ENCODE data around the gene CSNK2B.

The CSNK2B gene

DNA sequence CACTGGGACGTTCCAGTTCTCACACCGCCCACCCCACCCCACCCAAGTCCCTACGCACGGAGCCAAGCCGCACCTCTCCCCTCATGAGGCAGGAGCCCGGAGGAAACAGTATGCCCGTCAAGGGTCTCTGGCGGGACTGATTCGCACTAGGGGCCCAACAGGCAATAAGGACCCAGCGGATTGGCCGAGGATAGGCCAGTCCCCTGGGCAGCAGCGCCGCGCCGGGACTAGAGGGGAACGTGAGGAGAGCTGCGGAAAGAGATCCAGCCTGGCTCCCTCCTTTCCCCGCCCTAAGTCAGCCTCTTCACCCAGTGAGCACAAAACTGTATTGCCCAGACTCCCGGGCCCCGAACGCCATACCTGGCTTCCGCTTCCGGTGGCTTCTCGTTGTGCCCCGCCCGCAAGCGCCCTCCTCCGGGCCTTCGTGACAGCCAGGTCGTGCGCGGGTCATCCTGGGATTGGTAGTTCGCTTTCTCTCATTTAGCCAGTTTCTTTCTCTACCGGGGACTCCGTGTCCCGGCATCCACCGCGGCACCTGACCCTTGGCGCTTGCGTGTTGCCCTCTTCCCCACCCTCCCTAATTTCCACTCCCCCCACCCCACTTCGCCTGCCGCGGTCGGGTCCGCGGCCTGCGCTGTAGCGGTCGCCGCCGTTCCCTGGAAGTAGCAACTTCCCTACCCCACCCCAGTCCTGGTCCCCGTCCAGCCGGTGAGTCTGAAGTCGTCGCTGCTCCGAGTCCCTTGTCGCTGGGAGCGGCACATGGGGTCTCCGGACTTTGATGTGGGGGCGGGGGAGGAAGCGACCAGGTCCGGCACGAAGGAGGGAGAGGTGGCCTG is at the start of gene CSNK2B (continued):
- TF ChIP-seq, protein P1, sequence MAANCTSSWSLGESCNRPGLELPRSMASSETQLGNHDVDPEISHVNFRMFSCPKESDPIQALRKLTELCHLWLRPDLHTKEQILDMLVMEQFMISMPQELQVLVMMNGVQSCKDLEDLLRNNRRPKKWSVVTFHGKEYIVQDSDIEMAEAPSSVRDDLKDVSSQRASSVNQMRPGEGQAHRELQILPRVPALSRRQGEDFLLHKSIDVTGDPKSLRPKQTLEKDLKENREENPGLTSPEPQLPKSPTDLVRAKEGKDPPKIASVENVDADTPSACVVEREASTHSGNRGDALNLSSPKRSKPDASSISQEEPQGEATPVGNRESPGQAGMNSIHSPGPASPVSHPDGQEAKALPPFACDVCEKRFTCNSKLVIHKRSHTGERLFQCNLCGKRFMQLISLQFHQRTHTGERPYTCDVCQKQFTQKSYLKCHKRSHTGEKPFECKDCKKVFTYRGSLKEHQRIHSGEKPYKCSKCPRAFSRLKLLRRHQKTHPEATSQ (tag by site-specific recombination; IDR thresholded peaks at IDR 0.05): 0 out of 2 replicates have a peak, but pooled peaks have one; percentile 57
- TF ChIP-seq, protein P2, sequence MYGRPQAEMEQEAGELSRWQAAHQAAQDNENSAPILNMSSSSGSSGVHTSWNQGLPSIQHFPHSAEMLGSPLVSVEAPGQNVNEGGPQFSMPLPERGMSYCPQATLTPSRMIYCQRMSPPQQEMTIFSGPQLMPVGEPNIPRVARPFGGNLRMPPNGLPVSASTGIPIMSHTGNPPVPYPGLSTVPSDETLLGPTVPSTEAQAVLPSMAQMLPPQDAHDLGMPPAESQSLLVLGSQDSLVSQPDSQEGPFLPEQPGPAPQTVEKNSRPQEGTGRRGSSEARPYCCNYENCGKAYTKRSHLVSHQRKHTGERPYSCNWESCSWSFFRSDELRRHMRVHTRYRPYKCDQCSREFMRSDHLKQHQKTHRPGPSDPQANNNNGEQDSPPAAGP (tag by site-specific recombination; IDR thresholded peaks at IDR 0.05): peak; percentile 64
- TF ChIP-seq ZNF324 (tag by site-specific recombination; IDR thresholded peaks at IDR 0.05) (no peak; the same call in 1 of the 2 replicates), ZNF473 (tag by site-specific recombination; IDR thresholded peaks at IDR 0.05) (no peak), SP3 (tag by site-specific recombination; IDR thresholded peaks at IDR 0.05) (peak; percentile 99), ZNF138 (tag by site-specific recombination; IDR thresholded peaks at IDR 0.05; ENCODE audit: borderline replicate concordance) (no peak), ZBTB8A (tag by site-specific recombination; IDR thresholded peaks at IDR 0.05) (peak; percentile 91), ZFP41 (tag by site-specific recombination; IDR thresholded peaks at IDR 0.05; ENCODE audit: borderline replicate concordance) (no peak), GLI2 (tag by site-specific recombination; IDR thresholded peaks at IDR 0.05; ENCODE audit: borderline replicate concordance, low read depth) (no peak), ZNF560 (tag by site-specific recombination; IDR thresholded peaks at IDR 0.05; ENCODE audit: borderline replicate concordance) (no peak), ZNF10 (tag by site-specific recombination; IDR thresholded peaks at IDR 0.05) (peak; percentile 95), ZNF558 (tag by site-specific recombination; IDR thresholded peaks at IDR 0.05) (no peak), ZBTB21 (tag by site-specific recombination; IDR thresholded peaks at IDR 0.05) (no peak), ZNF571 (tag by site-specific recombination; IDR thresholded peaks at IDR 0.05) (no peak), ZNF37A (tag by site-specific recombination; IDR thresholded peaks at IDR 0.05) (no peak), ZNF514 (tag by site-specific recombination; IDR thresholded peaks at IDR 0.05) (no peak), ZNF629 (tag by site-specific recombination; IDR thresholded peaks at IDR 0.05) (no peak), ZNF391 (tag by site-specific recombination; IDR thresholded peaks at IDR 0.05; ENCODE audit: borderline replicate concordance, low read depth) (no peak)
- TF ChIP-seq, protein P3, sequence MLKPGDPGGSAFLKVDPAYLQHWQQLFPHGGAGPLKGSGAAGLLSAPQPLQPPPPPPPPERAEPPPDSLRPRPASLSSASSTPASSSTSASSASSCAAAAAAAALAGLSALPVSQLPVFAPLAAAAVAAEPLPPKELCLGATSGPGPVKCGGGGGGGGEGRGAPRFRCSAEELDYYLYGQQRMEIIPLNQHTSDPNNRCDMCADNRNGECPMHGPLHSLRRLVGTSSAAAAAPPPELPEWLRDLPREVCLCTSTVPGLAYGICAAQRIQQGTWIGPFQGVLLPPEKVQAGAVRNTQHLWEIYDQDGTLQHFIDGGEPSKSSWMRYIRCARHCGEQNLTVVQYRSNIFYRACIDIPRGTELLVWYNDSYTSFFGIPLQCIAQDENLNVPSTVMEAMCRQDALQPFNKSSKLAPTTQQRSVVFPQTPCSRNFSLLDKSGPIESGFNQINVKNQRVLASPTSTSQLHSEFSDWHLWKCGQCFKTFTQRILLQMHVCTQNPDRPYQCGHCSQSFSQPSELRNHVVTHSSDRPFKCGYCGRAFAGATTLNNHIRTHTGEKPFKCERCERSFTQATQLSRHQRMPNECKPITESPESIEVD (tag by site-specific recombination; IDR thresholded peaks at IDR 0.05): no peak
- TF ChIP-seq, protein P4, sequence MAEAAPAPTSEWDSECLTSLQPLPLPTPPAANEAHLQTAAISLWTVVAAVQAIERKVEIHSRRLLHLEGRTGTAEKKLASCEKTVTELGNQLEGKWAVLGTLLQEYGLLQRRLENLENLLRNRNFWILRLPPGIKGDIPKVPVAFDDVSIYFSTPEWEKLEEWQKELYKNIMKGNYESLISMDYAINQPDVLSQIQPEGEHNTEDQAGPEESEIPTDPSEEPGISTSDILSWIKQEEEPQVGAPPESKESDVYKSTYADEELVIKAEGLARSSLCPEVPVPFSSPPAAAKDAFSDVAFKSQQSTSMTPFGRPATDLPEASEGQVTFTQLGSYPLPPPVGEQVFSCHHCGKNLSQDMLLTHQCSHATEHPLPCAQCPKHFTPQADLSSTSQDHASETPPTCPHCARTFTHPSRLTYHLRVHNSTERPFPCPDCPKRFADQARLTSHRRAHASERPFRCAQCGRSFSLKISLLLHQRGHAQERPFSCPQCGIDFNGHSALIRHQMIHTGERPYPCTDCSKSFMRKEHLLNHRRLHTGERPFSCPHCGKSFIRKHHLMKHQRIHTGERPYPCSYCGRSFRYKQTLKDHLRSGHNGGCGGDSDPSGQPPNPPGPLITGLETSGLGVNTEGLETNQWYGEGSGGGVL (tag by site-specific recombination; IDR thresholded peaks at IDR 0.05): peak; percentile 80
- TF ChIP-seq, protein P5, sequence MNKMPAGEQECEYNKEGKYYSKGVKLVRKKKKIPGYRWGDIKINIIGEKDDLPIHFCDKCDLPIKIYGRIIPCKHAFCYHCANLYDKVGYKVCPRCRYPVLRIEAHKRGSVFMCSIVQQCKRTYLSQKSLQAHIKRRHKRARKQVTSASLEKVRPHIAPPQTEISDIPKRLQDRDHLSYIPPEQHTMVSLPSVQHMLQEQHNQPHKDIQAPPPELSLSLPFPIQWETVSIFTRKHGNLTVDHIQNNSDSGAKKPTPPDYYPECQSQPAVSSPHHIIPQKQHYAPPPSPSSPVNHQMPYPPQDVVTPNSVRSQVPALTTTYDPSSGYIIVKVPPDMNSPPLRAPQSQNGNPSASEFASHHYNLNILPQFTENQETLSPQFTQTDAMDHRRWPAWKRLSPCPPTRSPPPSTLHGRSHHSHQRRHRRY (tag by site-specific recombination; IDR thresholded peaks at IDR 0.05): no peak
- TF ChIP-seq, protein P6, sequence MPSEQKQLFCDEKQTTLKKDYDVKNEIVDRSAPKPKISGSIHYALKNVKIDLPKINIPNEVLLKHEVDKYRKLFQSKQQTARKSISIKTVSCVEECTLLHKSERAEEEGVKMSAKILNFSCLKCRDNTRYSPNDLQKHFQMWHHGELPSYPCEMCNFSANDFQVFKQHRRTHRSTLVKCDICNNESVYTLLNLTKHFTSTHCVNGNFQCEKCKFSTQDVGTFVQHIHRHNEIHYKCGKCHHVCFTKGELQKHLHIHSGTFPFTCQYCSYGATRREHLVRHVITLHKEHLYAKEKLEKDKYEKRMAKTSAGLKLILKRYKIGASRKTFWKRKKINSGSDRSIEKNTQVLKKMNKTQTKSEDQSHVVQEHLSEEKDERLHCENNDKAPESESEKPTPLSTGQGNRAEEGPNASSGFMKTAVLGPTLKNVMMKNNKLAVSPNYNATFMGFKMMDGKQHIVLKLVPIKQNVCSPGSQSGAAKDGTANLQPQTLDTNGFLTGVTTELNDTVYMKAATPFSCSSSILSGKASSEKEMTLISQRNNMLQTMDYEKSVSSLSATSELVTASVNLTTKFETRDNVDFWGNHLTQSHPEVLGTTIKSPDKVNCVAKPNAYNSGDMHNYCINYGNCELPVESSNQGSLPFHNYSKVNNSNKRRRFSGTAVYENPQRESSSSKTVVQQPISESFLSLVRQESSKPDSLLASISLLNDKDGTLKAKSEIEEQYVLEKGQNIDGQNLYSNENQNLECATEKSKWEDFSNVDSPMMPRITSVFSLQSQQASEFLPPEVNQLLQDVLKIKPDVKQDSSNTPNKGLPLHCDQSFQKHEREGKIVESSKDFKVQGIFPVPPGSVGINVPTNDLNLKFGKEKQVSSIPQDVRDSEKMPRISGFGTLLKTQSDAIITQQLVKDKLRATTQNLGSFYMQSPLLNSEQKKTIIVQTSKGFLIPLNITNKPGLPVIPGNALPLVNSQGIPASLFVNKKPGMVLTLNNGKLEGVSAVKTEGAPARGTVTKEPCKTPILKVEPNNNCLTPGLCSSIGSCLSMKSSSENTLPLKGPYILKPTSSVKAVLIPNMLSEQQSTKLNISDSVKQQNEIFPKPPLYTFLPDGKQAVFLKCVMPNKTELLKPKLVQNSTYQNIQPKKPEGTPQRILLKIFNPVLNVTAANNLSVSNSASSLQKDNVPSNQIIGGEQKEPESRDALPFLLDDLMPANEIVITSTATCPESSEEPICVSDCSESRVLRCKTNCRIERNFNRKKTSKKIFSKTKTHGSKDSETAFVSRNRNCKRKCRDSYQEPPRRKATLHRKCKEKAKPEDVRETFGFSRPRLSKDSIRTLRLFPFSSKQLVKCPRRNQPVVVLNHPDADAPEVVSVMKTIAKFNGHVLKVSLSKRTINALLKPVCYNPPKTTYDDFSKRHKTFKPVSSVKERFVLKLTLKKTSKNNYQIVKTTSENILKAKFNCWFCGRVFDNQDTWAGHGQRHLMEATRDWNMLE (tag by site-specific recombination; conservative IDR thresholded peaks at IDR 0.05; ENCODE audit: low read depth): peak; percentile 74; the same call in 1 of the 2 replicates
- TF ChIP-seq, protein P7, sequence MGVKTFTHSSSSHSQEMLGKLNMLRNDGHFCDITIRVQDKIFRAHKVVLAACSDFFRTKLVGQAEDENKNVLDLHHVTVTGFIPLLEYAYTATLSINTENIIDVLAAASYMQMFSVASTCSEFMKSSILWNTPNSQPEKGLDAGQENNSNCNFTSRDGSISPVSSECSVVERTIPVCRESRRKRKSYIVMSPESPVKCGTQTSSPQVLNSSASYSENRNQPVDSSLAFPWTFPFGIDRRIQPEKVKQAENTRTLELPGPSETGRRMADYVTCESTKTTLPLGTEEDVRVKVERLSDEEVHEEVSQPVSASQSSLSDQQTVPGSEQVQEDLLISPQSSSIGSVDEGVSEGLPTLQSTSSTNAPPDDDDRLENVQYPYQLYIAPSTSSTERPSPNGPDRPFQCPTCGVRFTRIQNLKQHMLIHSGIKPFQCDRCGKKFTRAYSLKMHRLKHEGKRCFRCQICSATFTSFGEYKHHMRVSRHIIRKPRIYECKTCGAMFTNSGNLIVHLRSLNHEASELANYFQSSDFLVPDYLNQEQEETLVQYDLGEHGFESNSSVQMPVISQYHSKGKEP (tag by site-specific recombination; IDR thresholded peaks at IDR 0.05): no peak
